Stimulated activated CD8-positive, alpha-beta memory T cell treated with anti-CD3 and anti-CD28 coated beads, Interleukin-12 subunit alpha, Interleukin-12 subunit beta, amount 100 ng/mL, for 24 hours (primary cell): ENCODE data around the gene IMMP1L.
"Not testable (repeated sequence)": the region's sequence is repeated elsewhere in the genome, so short reads cannot be mapped to it uniquely, and the experiment has no call there.

Experiments
- DNase-seq: peaks from one replicate; pipeline ENCODE4 v3.0.0-alpha.2; 2020; ENCODE audit errors: extremely low read depth

IMMP1L gene

GRCh38 chr11:31509429-31510345 is at the start of gene IMMP1L, which contains the start of gene ELP4:
TSS of gene IMMP1L (minus strand) at chr11:31509622. CDS start at chr11:31463276, 46,346 bp downstream.
TSS of gene ELP4 (plus strand) at chr11:31509767. CDS start at chr11:31509785, 18 bp downstream.
- peak; percentile 87 for DNase-seq

GRCh38 chr11:31558001-31558400 is 48.6 kb upstream of the IMMP1L start:
- no peak for DNase-seq

- no peak for DNase-seq
Measured at GRCh38 chr11:31555938-31556337, 46.5 kb upstream of the IMMP1L start.

- DNase-seq: no peak
Measured at GRCh38 chr11:31542862-31543261, 33.4 kb upstream of the IMMP1L start.

GRCh38 chr11:31535479-31535878 is 26.1 kb upstream of the IMMP1L start:
- no peak for DNase-seq

GRCh38 chr11:31531293-31531692 is 21.9 kb upstream of the IMMP1L start:
- DNase-seq: no peak

GRCh38 chr11:31529701-31530100 is 20.3 kb upstream of the IMMP1L start:
- DNase-seq: no peak

- DNase-seq: no peak
Measured at GRCh38 chr11:31529189-31529588, 19.8 kb upstream of the IMMP1L start.

- DNase-seq: no peak
Measured at GRCh38 chr11:31521497-31522150, 12.2 kb upstream of the IMMP1L start.

- DNase-seq: no peak
Measured at GRCh38 chr11:31512117-31512516, 2.7 kb upstream of the IMMP1L start.

GRCh38 chr11:31509051-31509428 is 382 bp downstream of the IMMP1L start:
- DNase-seq: no peak

GRCh38 chr11:31500560-31500959 is 8.9 kb downstream of the IMMP1L start:
- no peak for DNase-seq

GRCh38 chr11:31499576-31500178 is 9.7 kb downstream of the IMMP1L start:
- DNase-seq: no peak

GRCh38 chr11:31493762-31494161 is 15.7 kb downstream of the IMMP1L start:
- not testable (repeated sequence) for DNase-seq

- DNase-seq: no peak
Measured at GRCh38 chr11:31493235-31493634, 16.2 kb downstream of the IMMP1L start.

- DNase-seq: no peak
Measured at GRCh38 chr11:31492320-31492913, 17.0 kb downstream of the IMMP1L start.

- no peak for DNase-seq
Measured at GRCh38 chr11:31487848-31488247, 21.6 kb downstream of the IMMP1L start.

GRCh38 chr11:31484497-31484896 is 24.9 kb downstream of the IMMP1L start:
- DNase-seq: no peak

- no peak for DNase-seq
Measured at GRCh38 chr11:31480930-31481329, 28.5 kb downstream of the IMMP1L start.

- DNase-seq: no peak
Measured at GRCh38 chr11:31479066-31479465, 30.4 kb downstream of the IMMP1L start.

- DNase-seq: no peak
Measured at GRCh38 chr11:31478223-31478590, 31.2 kb downstream of the IMMP1L start.

GRCh38 chr11:31477528-31478222 is 31.7 kb downstream of the IMMP1L start:
- no peak for DNase-seq
